Naive thymus-derived CD4-positive, alpha-beta T cell (primary cell): ENCODE measurements around the gene PDE5A. TPM values are rescaled to one million over a fixed set of nuclear protein-coding genes. Genes with fewer than 3 reads are reported as not detected.

Source experiments
- ATAC-seq: fragments of 150-1000 bp; cut with Tn5 transposase; 2 replicates; pipeline ENCODE4 v1.10.0; 2021; ENCODE audit warnings: mild to moderate bottlenecking, moderate library complexity
- CTCF ChIA-PET: fragments of 350-600 bp; sonication (Branson Sonifier 250); formaldehyde crosslinking; loops from one replicate; lab custom pipeline; 2021; ENCODE audit warnings: antibody characterized with exemption; lab: Charles Lee
- POLR2A ChIA-PET: fragments of 350-600 bp; sonication (Branson Sonifier 250); formaldehyde crosslinking; loops from one replicate; lab custom pipeline; 2021; ENCODE audit warnings: antibody characterized with exemption, inconsistent platforms; lab: Charles Lee
- DNase-seq, 9 donors: peaks; one replicate each; pipeline versions ENCODE4 v3.0.0 to v3.0.0-alpha.2; 2020 to 2022; ENCODE audit warnings: mixed read lengths in 1 of 9
- H3K27ac ChIP-seq: one replicate; pipeline ENCODE4 v1.7.0; 2013; ENCODE audit warnings: mild to moderate bottlenecking, low read depth, low read length, moderate library complexity
- H3K27me3 ChIP-seq, 2 donors: one replicate each; pipeline ENCODE4 v1.7.0; 2013; ENCODE audit warnings: low read length in 2 of 2, mild to moderate bottlenecking in 2 of 2, moderate library complexity in 2 of 2; ENCODE audit not compliant: control insufficient read depth in 2 of 2, insufficient read depth in 2 of 2
- H3K36me3 ChIP-seq, 3 experiments: 1 replicate in 2 of 3; 2 replicates in 1 of 3; pipeline ENCODE4 v1.7.0; 2013; ENCODE audit warnings: low read length in 3 of 3, mild to moderate bottlenecking in 3 of 3, moderate library complexity in 1 of 3; ENCODE audit not compliant: insufficient read depth in 3 of 3, control insufficient read depth in 2 of 3
- H3K4me1 ChIP-seq, 2 donors: one replicate each; pipeline ENCODE4 v1.7.0; 2013; ENCODE audit warnings: low read length in 2 of 2, mild to moderate bottlenecking in 2 of 2, moderate library complexity in 1 of 2; ENCODE audit not compliant: control insufficient read depth in 2 of 2, insufficient read depth in 2 of 2
- H3K4me3 ChIP-seq: 2 replicates; pipeline ENCODE4 v1.7.0; 2013; ENCODE audit warnings: mild to moderate bottlenecking, low read length
- H3K9me3 ChIP-seq, 3 experiments: 1 replicate in 2 of 3; 2 replicates in 1 of 3; pipeline ENCODE4 v1.7.0; 2013; ENCODE audit warnings: low read length in 3 of 3; ENCODE audit not compliant: control insufficient read depth in 2 of 3
- H3K27ac Mint-ChIP-seq, 9 donors: one replicate each; pipeline ENCODE4 v1.8.0; 2020 to 2022; ENCODE audit warnings: mixed read lengths in 9 of 9, mild to moderate bottlenecking in 8 of 9, moderate library complexity in 5 of 9, inconsistent platforms in 2 of 9
- H3K27me3 Mint-ChIP-seq, 5 donors: one replicate each; pipeline ENCODE4 v1.8.0; 2021 to 2022; ENCODE audit warnings: mixed read lengths in 5 of 5, mild to moderate bottlenecking in 1 of 5
- H3K36me3 Mint-ChIP-seq, 5 donors: one replicate each; pipeline ENCODE4 v1.8.0; 2020 to 2022; ENCODE audit warnings: mixed read lengths in 5 of 5, mild to moderate bottlenecking in 3 of 5, inconsistent platforms in 1 of 5
- H3K4me1 Mint-ChIP-seq, 7 donors: one replicate each; pipeline ENCODE4 v1.8.0; 2020 to 2022; ENCODE audit warnings: mixed read lengths in 7 of 7, mild to moderate bottlenecking in 3 of 7, inconsistent platforms in 1 of 7
- H3K4me3 Mint-ChIP-seq, 10 donors: one replicate each; pipeline ENCODE4 v1.8.0; 2020 to 2022; ENCODE audit warnings: mild to moderate bottlenecking in 10 of 10, mixed read lengths in 10 of 10, moderate library complexity in 6 of 10, inconsistent platforms in 2 of 10
- H3K9me3 Mint-ChIP-seq, 11 donors: one replicate each; pipeline ENCODE4 v1.8.0; 2020 to 2022; ENCODE audit warnings: mixed read lengths in 11 of 11, mild to moderate bottlenecking in 4 of 11, inconsistent platforms in 1 of 11, moderate library complexity in 1 of 11
- intact Hi-C, 2 donors: fragments of 100-400 bp; cut with micrococcal nuclease; formaldehyde crosslinking; loops; one replicate each; pipeline ENCODE4 v1.15.1; 2023
- polyA plus RNA-seq, 2 donors: library from polyadenylated mRNA; unstranded; fragments of 300-500 nt; fragmentation: Illumina TruSeq; gene quantifications; one replicate each; pipeline ENCODE4 v1.2.3, GENCODE V29; 2021
- total RNA-seq, 6 experiments: library from RNA in 5 of 6; stranded (reverse) in 5 of 6; gene quantifications; 1 replicate in 5 of 6; 2 replicates in 1 of 6; pipeline ENCODE4 v1.2.3 and lab custom pipeline; 2021 to 2026

PDE5A gene
- total and polyA plus RNA-seq, 7 experiments from 2014 or later = 0.21 to 2.6 (median 0.65) TPM

DNA sequence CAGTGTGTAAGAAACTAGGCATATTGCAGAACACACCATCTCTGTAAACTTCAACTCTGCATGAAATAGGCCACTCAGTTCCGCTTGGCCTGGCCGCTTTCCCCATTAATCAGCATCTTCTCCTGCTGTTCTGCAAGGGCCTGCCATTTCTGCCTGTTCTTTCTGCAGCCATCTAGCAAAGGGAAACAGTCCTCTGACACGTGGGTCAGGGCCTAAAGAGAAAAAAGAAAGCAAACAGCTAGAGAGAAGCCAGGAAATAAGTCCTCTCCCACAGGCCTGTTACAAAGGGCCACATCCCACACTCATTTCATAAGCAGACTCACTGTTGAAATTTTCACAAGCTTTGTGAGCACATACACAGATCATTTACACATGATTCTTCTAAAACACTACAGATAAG is 130.1 kb downstream of the PDE5A start:
- peak overlapping the region in 2 of 9 donors; percentile 35 to 51 for H3K27ac Mint-ChIP-seq
- Histone ChIP-seq H3K27ac (no peak overlapping the region), H3K36me3 (peaks cover 0 to 63% (median 0%) of the 10 kb centered on the region in 3 experiments), H3K4me3 (no peak overlapping the region), H3K9me3 (no peaks in the 10 kb centered on the region), H3K27me3 (no peaks in the 10 kb centered on the region), H3K4me1 (no peaks in the 10 kb centered on the region)
- peaks cover 5 to 36% (median 8%) of the 10 kb centered on the region in 5 donors for H3K36me3 Mint-ChIP-seq
- ChIA-PET POLR2A (no interaction called here), CTCF (no interaction called here)
- no peak for DNase-seq
- H3K27me3 Mint-ChIP-seq = no peaks in the 10 kb centered on the region
- H3K4me1 Mint-ChIP-seq = peaks cover 0 to 10% (median 0%) of the 10 kb centered on the region in 7 donors
- H3K9me3 Mint-ChIP-seq = no peaks in the 10 kb centered on the region
- no peak overlapping the region for H3K4me3 Mint-ChIP-seq
- ATAC-seq = no peak
- intact Hi-C loops = loop anchor here in 1 of 2 donors (10.0 kb wide), 1 partner anchor 454 kb away; no protein-coding TSS in a partner anchor

DNA sequence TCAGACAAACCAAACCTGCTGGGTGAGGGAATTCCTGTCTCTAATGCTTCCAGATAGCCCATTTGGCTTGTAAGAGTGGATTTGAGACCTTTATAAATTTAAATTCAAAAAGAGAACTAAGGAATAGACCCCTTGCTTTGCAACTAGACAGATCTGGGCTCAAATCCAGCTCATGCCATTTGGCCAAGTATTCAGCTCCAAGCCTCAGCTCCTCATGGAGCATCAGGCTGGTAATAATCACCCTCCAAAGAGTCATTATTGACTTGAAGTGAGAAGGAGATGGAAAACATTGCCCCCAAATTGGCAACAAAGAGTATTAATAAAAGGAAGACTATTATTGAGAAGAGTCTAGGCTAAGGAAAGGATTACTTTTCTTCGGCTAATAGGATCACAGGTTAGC is 134.7 kb downstream of the PDE5A start:
- Mint-ChIP-seq H3K4me1 (peaks cover 0 to 10% (median 0%) of the 10 kb centered on the region in 7 donors), H3K27me3 (no peaks in the 10 kb centered on the region), H3K27ac (no peak overlapping the region), H3K36me3 (peaks cover 0 to 27% (median 5%) of the 10 kb centered on the region in 5 donors), H3K4me3 (no peak overlapping the region), H3K9me3 (no peaks in the 10 kb centered on the region)
- no peaks in the 10 kb centered on the region for H3K4me1 ChIP-seq
- no peaks in the 10 kb centered on the region for H3K27me3 ChIP-seq
- intact Hi-C loops = loop anchor here (1.0 to 10.0 kb wide), 4 partner anchors 179 to 452 kb away; no protein-coding TSS in a partner anchor
- DNase-seq (no peak), ATAC-seq (no peak)
- H3K9me3 ChIP-seq = no peaks in the 10 kb centered on the region
- H3K4me3 ChIP-seq = no peak overlapping the region
- ChIA-PET CTCF (interaction anchor here (1.0 to 1.2 kb wide), 2 partner anchors 180 kb away, joined by 3 to 6 read pairs; no protein-coding TSS in a partner anchor), POLR2A (interaction anchor here (1.5 kb wide), 1 partner anchor 194 kb away, joined by 5 read pairs; a partner anchor contains a TSS)
- H3K27ac ChIP-seq = no peak overlapping the region
- H3K36me3 ChIP-seq = peaks cover 0 to 48% (median 0%) of the 10 kb centered on the region in 3 experiments

DNA sequence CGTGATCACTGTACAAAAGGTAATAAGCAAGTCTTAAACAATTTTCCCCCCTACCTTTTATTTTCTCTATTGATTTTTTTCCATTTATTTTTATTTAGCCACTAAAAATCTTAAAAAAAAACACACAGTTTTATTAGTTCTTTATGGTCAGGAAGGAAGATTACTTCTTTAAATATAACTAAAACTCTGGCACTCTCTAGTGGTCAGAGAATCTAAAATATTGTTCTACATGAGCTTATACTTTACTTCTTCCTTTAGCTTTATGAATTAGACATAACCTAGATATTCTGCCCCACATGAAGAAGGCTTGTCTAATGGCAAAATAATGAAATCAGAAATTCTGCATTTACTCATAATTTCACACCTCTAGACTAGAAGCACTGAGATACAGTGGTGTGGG is 135.2 kb downstream of the PDE5A start:
- H3K9me3 ChIP-seq = no peaks in the 10 kb centered on the region
- intact Hi-C loops = loop anchor here (1.0 to 10.0 kb wide), 4 partner anchors 179 to 451 kb away; no protein-coding TSS in a partner anchor
- H3K4me1 ChIP-seq = no peaks in the 10 kb centered on the region
- no peak overlapping the region for H3K27ac ChIP-seq
- peaks cover 0 to 6% (median 0%) of the 10 kb centered on the region in 7 donors for H3K4me1 Mint-ChIP-seq
- ATAC-seq (no peak), DNase-seq (peak in 1 of 9 donors; percentile 2)
- peak overlapping the region in 1 of 9 donors; percentile 38 for H3K27ac Mint-ChIP-seq
- H3K27me3 ChIP-seq = no peaks in the 10 kb centered on the region
- peaks cover 0 to 22% (median 2%) of the 10 kb centered on the region in 5 donors for H3K36me3 Mint-ChIP-seq
- POLR2A ChIA-PET = interaction anchor here (1.5 kb wide), 1 partner anchor 193 kb away, joined by 5 read pairs; a partner anchor contains a TSS
- peaks cover 0 to 43% (median 0%) of the 10 kb centered on the region in 3 experiments for H3K36me3 ChIP-seq
- CTCF ChIA-PET = interaction anchor here (1.2 to 2.2 kb wide), 2 partner anchors 180 to 453 kb away, joined by 6 to 9 read pairs; no protein-coding TSS in a partner anchor
- H3K9me3 Mint-ChIP-seq = no peaks in the 10 kb centered on the region
- no peak overlapping the region for H3K4me3 ChIP-seq
- no peak overlapping the region for H3K4me3 Mint-ChIP-seq
- no peaks in the 10 kb centered on the region for H3K27me3 Mint-ChIP-seq

DNA sequence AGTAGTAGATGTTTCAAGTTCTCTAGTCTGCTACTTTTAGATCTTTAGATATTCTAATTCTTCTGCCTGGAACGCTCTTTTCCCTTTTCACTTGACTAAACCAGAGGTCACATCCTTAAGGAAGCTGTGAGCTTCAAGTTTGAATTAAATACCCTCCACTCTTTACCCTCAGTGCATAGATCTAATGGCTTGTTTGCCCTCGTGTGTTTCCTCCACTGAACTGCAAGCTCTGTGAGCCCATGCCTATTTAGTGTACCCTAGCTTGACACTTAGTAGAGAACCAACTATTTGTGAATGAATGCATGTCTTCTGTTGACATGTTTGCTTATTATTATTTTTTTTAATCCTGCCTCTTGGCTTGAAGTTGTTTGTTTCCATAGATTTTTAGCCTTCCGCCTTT is 138.3 kb downstream of the PDE5A start:
- no peaks in the 10 kb centered on the region for H3K4me1 Mint-ChIP-seq
- Histone ChIP-seq H3K9me3 (no peaks in the 10 kb centered on the region), H3K4me3 (no peak overlapping the region), H3K4me1 (no peaks in the 10 kb centered on the region), H3K27ac (no peak overlapping the region), H3K27me3 (no peaks in the 10 kb centered on the region), H3K36me3 (peaks cover 0 to 14% (median 0%) of the 10 kb centered on the region in 3 experiments)
- H3K36me3 Mint-ChIP-seq = peaks cover 0 to 16% (median 4%) of the 10 kb centered on the region in 5 donors
- H3K27ac Mint-ChIP-seq = peak overlapping the region in 1 of 9 donors; percentile 64
- ATAC-seq (no peak), DNase-seq (no peak)
- peaks cover 0 to 5% (median 0%) of the 10 kb centered on the region in 11 donors for H3K9me3 Mint-ChIP-seq
- intact Hi-C loops = loop anchor here in 1 of 2 donors (10.0 kb wide), 1 partner anchor 446 kb away; no protein-coding TSS in a partner anchor
- no peaks in the 10 kb centered on the region for H3K27me3 Mint-ChIP-seq
- CTCF ChIA-PET = no interaction called here
- H3K4me3 Mint-ChIP-seq = no peak overlapping the region
- POLR2A ChIA-PET = interaction anchor here (0.6 kb wide), 1 partner anchor 19 kb away, joined by 3 read pairs; no protein-coding TSS in a partner anchor

DNA sequence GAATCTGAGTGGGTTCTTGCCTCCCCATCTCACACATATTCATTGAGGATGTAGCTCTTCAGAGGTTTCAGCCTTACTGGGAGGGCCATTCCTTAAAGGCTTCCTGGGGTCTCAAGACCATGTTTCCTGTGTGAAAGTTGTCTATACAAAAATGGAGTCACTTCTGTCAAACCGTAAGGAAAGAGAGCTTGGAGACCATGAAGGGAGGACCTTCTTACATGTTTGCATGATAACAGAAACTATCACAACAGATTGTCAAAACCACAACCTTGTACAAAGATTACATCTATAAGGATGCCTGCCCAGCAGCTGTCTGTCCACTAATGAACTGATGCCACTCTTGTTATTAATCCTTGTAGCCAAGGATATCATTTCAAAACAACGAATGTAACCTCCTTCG is 139.3 kb downstream of the PDE5A start:
- Histone ChIP-seq H3K9me3 (no peaks in the 10 kb centered on the region), H3K4me1 (no peaks in the 10 kb centered on the region), H3K27me3 (no peaks in the 10 kb centered on the region), H3K36me3 (peaks cover 0 to 6% (median 0%) of the 10 kb centered on the region in 3 experiments), H3K4me3 (no peak overlapping the region), H3K27ac (no peak overlapping the region)
- intact Hi-C loops = no loop called here
- POLR2A ChIA-PET = no interaction called here
- no peak for ATAC-seq
- Mint-ChIP-seq H3K9me3 (peaks cover 0 to 12% (median 4%) of the 10 kb centered on the region in 11 donors), H3K36me3 (peaks cover 0 to 16% (median 8%) of the 10 kb centered on the region in 5 donors), H3K4me3 (no peak overlapping the region), H3K4me1 (peaks cover 0 to 4% (median 0%) of the 10 kb centered on the region in 7 donors), H3K27ac (no peak overlapping the region), H3K27me3 (no peaks in the 10 kb centered on the region)
- DNase-seq = no peak
- CTCF ChIA-PET = no interaction called here

DNA sequence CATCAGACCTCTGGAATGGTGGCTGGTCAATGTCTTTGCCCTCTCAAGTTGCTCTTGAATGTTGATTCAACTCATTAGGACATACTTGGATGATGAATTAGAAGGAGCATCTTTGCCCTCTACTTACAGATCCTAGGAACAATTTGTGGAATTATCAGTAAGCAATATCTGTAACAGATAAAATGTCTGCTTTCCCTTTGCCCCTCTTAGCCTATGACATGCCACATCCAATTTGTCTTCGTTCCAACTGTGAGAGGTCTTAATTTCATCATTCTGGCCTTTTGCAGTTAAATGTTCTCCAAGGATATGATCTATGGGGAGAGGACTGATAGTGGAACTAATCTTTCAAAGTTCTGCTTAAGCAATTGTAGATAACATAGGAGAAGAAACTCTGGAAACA is 148.3 kb downstream of the PDE5A start:
- Histone ChIP-seq H3K27ac (no peak overlapping the region), H3K36me3 (peaks cover 0 to 21% (median 0%) of the 10 kb centered on the region in 3 experiments), H3K9me3 (no peaks in the 10 kb centered on the region), H3K4me1 (no peaks in the 10 kb centered on the region), H3K27me3 (no peaks in the 10 kb centered on the region), H3K4me3 (no peak overlapping the region)
- CTCF ChIA-PET = no interaction called here
- intact Hi-C loops = no loop called here
- Mint-ChIP-seq H3K4me1 (peaks cover 0 to 5% (median 0%) of the 10 kb centered on the region in 7 donors), H3K9me3 (peaks cover 0 to 20% (median 6%) of the 10 kb centered on the region in 11 donors), H3K27ac (no peak overlapping the region), H3K4me3 (no peak overlapping the region), H3K36me3 (peaks cover 21 to 65% (median 54%) of the 10 kb centered on the region in 5 donors), H3K27me3 (no peaks in the 10 kb centered on the region)
- POLR2A ChIA-PET = no interaction called here
- ATAC-seq (no peak), DNase-seq (no peak)
